ENCODE measurements around the gene PBRM1. TPM values are rescaled to one million over a fixed set of nuclear protein-coding genes. Genes with fewer than 3 reads are reported as not detected.

The PBRM1 gene
- total RNA-seq, 1 donor from 2014 or later: 66.3 TPM

GRCh38 chr3:52636673-52637072 lies 49.0 kb downstream of the PBRM1 start:
- intact Hi-C loops (cut with micrococcal nuclease): no loop called here
- no peak overlapping the region for H3K27ac Mint-ChIP-seq
- no peaks in the 10 kb centered on the region for H3K4me1 Mint-ChIP-seq (ENCODE audit: low read depth)
- no peak for DNase-seq (ENCODE audit: low spot score)
- no peak overlapping the region for H3K4me3 Mint-ChIP-seq (ENCODE audit: low read depth)
- H3K27me3 Mint-ChIP-seq (ENCODE audit: low read depth): no peaks in the 10 kb centered on the region
- H3K9me3 Mint-ChIP-seq: no peaks in the 10 kb centered on the region
- peaks cover 38% of the 10 kb centered on the region for H3K36me3 Mint-ChIP-seq (ENCODE audit: low read depth)

- intact Hi-C loops (cut with micrococcal nuclease): no loop called here
- no peaks in the 10 kb centered on the region for H3K27me3 Mint-ChIP-seq (ENCODE audit: low read depth)
- no peak for DNase-seq (ENCODE audit: low spot score)
- H3K36me3 Mint-ChIP-seq (ENCODE audit: low read depth): peaks cover 33% of the 10 kb centered on the region
- H3K4me3 Mint-ChIP-seq (ENCODE audit: low read depth): no peak overlapping the region
- H3K4me1 Mint-ChIP-seq (ENCODE audit: low read depth): no peaks in the 10 kb centered on the region
- H3K9me3 Mint-ChIP-seq: no peaks in the 10 kb centered on the region
- H3K27ac Mint-ChIP-seq: no peak overlapping the region
Measured at GRCh38 chr3:52633786-52634185, 51.9 kb downstream of the PBRM1 start.

DNA sequence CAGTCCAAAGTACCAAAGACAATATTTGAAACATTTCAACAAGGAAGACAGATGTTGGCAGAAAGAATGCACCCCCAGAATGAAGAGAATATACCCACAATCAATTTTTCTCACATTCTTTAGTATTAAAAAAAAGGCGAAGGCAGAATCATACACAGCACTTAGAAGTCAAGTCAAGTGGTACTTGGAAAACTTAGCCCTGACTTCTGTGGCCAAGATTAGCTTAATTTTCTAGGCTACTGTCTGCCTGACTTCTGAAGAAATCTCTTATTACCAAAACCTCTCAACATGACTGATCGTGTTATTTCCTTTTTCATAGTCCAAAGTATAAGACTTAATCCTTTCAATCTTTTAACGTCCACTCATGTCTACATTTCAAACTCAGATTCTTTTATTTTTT lies 60.7 kb downstream of the PBRM1 start:
- Mint-ChIP-seq H3K27me3 (ENCODE audit: low read depth) (no peaks in the 10 kb centered on the region), H3K4me1 (ENCODE audit: low read depth) (peaks cover 9% of the 10 kb centered on the region), H3K27ac (no peak overlapping the region), H3K4me3 (ENCODE audit: low read depth) (no peak overlapping the region), H3K36me3 (ENCODE audit: low read depth) (peaks cover 59% of the 10 kb centered on the region), H3K9me3 (no peaks in the 10 kb centered on the region)
- intact Hi-C loops (cut with micrococcal nuclease): no loop called here
- no peak for DNase-seq (ENCODE audit: low spot score)

DNA sequence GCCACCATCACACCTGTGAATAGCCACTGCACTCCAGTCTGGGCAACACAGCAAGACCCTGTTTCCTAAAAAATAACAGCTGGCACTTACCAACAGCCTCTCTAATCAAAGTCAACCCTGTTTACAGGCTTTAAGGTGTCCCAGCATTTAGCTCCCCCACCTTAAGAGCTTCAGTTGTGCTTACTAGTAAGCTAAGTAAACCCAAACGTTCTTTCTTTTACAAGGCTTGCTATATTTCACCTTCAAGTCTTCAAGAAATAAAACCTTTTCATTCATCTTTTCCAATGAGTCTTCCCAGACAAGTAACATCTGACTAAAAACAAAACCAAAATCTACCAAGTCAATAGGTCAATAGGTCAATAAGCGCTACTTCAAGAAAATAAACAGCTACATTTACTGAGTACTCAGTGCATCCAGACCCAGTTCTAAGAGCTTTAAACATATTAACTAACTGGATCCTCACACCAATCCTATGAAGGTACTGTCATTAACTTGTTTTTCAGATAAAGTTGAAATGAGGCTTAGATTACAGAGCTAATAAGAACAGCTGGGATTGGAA lies 62.4 kb downstream of the PBRM1 start:
- Mint-ChIP-seq H3K4me1 (ENCODE audit: low read depth) (peaks cover 13% of the 10 kb centered on the region), H3K27ac (peak overlapping the region; percentile 2), H3K36me3 (ENCODE audit: low read depth) (peaks cover 57% of the 10 kb centered on the region), H3K9me3 (no peaks in the 10 kb centered on the region), H3K4me3 (ENCODE audit: low read depth) (no peak overlapping the region), H3K27me3 (ENCODE audit: low read depth) (no peaks in the 10 kb centered on the region)
- DNase-seq (ENCODE audit: low spot score): no peak
- intact Hi-C loops (cut with micrococcal nuclease): no loop called here

GRCh38 chr3:52620580-52620979 lies 65.1 kb downstream of the PBRM1 start:
- no peaks in the 10 kb centered on the region for H3K27me3 Mint-ChIP-seq (ENCODE audit: low read depth)
- no peaks in the 10 kb centered on the region for H3K9me3 Mint-ChIP-seq
- peaks cover 61% of the 10 kb centered on the region for H3K36me3 Mint-ChIP-seq (ENCODE audit: low read depth)
- H3K27ac Mint-ChIP-seq: no peak overlapping the region
- peaks cover 13% of the 10 kb centered on the region for H3K4me1 Mint-ChIP-seq (ENCODE audit: low read depth)
- intact Hi-C loops (cut with micrococcal nuclease): no loop called here
- no peak for DNase-seq (ENCODE audit: low spot score)
- H3K4me3 Mint-ChIP-seq (ENCODE audit: low read depth): no peak overlapping the region

- H3K27me3 Mint-ChIP-seq (ENCODE audit: low read depth): no peaks in the 10 kb centered on the region
- no peak overlapping the region for H3K27ac Mint-ChIP-seq
- DNase-seq (ENCODE audit: low spot score): no peak
- H3K9me3 Mint-ChIP-seq: no peaks in the 10 kb centered on the region
- H3K36me3 Mint-ChIP-seq (ENCODE audit: low read depth): peaks cover 77% of the 10 kb centered on the region
- H3K4me1 Mint-ChIP-seq (ENCODE audit: low read depth): peaks cover 4% of the 10 kb centered on the region
- H3K4me3 Mint-ChIP-seq (ENCODE audit: low read depth): no peak overlapping the region
- intact Hi-C loops (cut with micrococcal nuclease): no loop called here
Measured at GRCh38 chr3:52615166-52615565, 70.5 kb downstream of the PBRM1 start.

GRCh38 chr3:52614689-52615088 lies 71.0 kb downstream of the PBRM1 start:
- no peak overlapping the region for H3K27ac Mint-ChIP-seq
- H3K9me3 Mint-ChIP-seq: no peaks in the 10 kb centered on the region
- DNase-seq (ENCODE audit: low spot score): no peak
- peaks cover 74% of the 10 kb centered on the region for H3K36me3 Mint-ChIP-seq (ENCODE audit: low read depth)
- no peak overlapping the region for H3K4me3 Mint-ChIP-seq (ENCODE audit: low read depth)
- no peaks in the 10 kb centered on the region for H3K4me1 Mint-ChIP-seq (ENCODE audit: low read depth)
- H3K27me3 Mint-ChIP-seq (ENCODE audit: low read depth): no peaks in the 10 kb centered on the region
- intact Hi-C loops (cut with micrococcal nuclease): no loop called here

- H3K36me3 Mint-ChIP-seq (ENCODE audit: low read depth): peaks cover 70% of the 10 kb centered on the region
- peaks cover 4% of the 10 kb centered on the region for H3K4me1 Mint-ChIP-seq (ENCODE audit: low read depth)
- H3K27me3 Mint-ChIP-seq (ENCODE audit: low read depth): no peaks in the 10 kb centered on the region
- intact Hi-C loops (cut with micrococcal nuclease): no loop called here
- H3K9me3 Mint-ChIP-seq: no peaks in the 10 kb centered on the region
- H3K27ac Mint-ChIP-seq: no peak overlapping the region
- no peak overlapping the region for H3K4me3 Mint-ChIP-seq (ENCODE audit: low read depth)
- DNase-seq (ENCODE audit: low spot score): no peak
Measured at GRCh38 chr3:52609316-52609815, 76.3 kb downstream of the PBRM1 start.

DNA sequence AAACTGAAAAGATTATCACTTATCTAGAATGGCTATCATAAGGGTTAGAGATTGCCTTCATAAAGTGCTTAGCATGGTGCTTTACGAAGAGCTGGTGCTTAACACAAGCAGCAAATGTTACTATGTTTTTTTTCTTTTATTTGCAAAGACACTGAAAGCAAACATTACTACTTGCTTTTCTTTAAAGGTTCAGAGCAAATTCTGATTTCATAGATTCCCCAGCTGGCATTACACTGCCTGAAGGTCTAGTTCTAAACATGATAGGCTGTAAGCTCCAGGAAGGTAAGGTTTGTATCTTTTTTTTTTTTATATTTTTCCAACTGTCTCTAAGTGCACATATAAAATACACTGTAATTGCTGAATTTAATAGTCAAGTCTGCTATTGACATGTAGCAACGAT lies 77.4 kb downstream of the PBRM1 start:
- H3K4me1 Mint-ChIP-seq (ENCODE audit: low read depth): peaks cover 4% of the 10 kb centered on the region
- intact Hi-C loops (cut with micrococcal nuclease): no loop called here
- peaks cover 73% of the 10 kb centered on the region for H3K36me3 Mint-ChIP-seq (ENCODE audit: low read depth)

DNA sequence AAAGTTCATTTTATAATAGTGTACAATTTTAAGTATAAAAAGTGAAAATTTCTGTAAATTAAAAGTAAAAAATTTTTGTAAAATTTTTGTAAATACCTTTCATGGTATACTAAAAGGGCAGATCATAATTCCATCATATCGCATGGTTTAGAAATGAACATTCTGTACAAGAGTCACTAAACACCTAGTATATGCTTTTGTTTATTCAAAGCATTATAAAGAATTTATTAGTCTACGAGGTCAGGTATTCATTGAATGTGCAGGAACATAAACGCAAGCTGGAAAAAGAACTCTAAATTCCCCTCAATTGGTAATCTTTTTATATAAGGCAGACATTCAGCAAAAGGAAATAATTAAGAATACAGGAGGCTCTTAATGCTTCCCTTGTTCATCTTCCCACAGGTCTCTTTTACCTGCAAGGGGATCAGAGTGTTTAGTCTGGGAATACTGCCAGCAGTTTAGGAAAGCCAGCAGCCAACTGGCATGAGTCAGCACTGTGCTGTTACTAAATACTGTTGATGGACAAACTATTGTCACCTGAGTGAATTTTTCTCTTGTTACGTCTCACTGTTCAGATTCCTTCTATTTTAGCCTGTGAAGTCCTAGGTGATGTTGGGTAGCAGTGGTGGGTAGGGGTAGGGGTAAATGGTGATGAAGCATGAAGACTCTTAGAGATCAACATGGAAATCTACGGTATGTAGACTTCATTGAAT lies 79.2 kb downstream of the PBRM1 start:
- Mint-ChIP-seq H3K27ac (no peak overlapping the region), H3K4me1 (ENCODE audit: low read depth) (peaks cover 4% of the 10 kb centered on the region), H3K4me3 (ENCODE audit: low read depth) (no peak overlapping the region), H3K9me3 (peaks cover 15% of the 10 kb centered on the region), H3K27me3 (ENCODE audit: low read depth) (no peaks in the 10 kb centered on the region), H3K36me3 (ENCODE audit: low read depth) (peaks cover 79% of the 10 kb centered on the region)
- DNase-seq (ENCODE audit: low spot score): no peak
- intact Hi-C loops (cut with micrococcal nuclease): no loop called here

More for the DNA sequence above, 77.4 kb downstream of the PBRM1 start:
- Mint-ChIP-seq H3K4me3 (ENCODE audit: low read depth) (no peak overlapping the region), H3K9me3 (peaks cover 3% of the 10 kb centered on the region), H3K27ac (no peak overlapping the region), H3K27me3 (ENCODE audit: low read depth) (no peaks in the 10 kb centered on the region)
- DNase-seq (ENCODE audit: low spot score): no peak

GRCh38 chr3:52600258-52600657 lies 85.5 kb downstream of the PBRM1 start:
- intact Hi-C loops (cut with micrococcal nuclease): loop anchor here (1.0 kb wide), 1 partner anchor 17 kb away; no protein-coding TSS in a partner anchor
- Mint-ChIP-seq H3K4me3 (ENCODE audit: low read depth) (no peak overlapping the region), H3K27me3 (ENCODE audit: low read depth) (no peaks in the 10 kb centered on the region), H3K36me3 (ENCODE audit: low read depth) (peaks cover 90% of the 10 kb centered on the region), H3K4me1 (ENCODE audit: low read depth) (no peaks in the 10 kb centered on the region), H3K9me3 (peaks cover 27% of the 10 kb centered on the region), H3K27ac (no peak overlapping the region)
- no peak for DNase-seq (ENCODE audit: low spot score)

GRCh38 chr3:52596658-52597265 lies 89.0 kb downstream of the PBRM1 start:
- no peak overlapping the region for H3K4me3 Mint-ChIP-seq (ENCODE audit: low read depth)
- H3K4me1 Mint-ChIP-seq (ENCODE audit: low read depth): no peaks in the 10 kb centered on the region
- H3K36me3 Mint-ChIP-seq (ENCODE audit: low read depth): peaks cover 87% of the 10 kb centered on the region
- intact Hi-C loops (cut with micrococcal nuclease): no loop called here
- DNase-seq (ENCODE audit: low spot score): no peak
- no peak overlapping the region for H3K27ac Mint-ChIP-seq
- H3K27me3 Mint-ChIP-seq (ENCODE audit: low read depth): no peaks in the 10 kb centered on the region
- H3K9me3 Mint-ChIP-seq: peaks cover 12% of the 10 kb centered on the region

GRCh38 chr3:52593103-52593502 lies 92.6 kb downstream of the PBRM1 start:
- no peaks in the 10 kb centered on the region for H3K27me3 Mint-ChIP-seq (ENCODE audit: low read depth)
- H3K27ac Mint-ChIP-seq: no peak overlapping the region
- peaks cover 64% of the 10 kb centered on the region for H3K36me3 Mint-ChIP-seq (ENCODE audit: low read depth)
- no peak for DNase-seq (ENCODE audit: low spot score)
- intact Hi-C loops (cut with micrococcal nuclease): no loop called here
- no peak overlapping the region for H3K4me3 Mint-ChIP-seq (ENCODE audit: low read depth)
- no peaks in the 10 kb centered on the region for H3K4me1 Mint-ChIP-seq (ENCODE audit: low read depth)
- H3K9me3 Mint-ChIP-seq: no peaks in the 10 kb centered on the region
